Neuronal stem cell (in vitro differentiated cells): ENCODE data around the gene TUG1.

Experiments used
- DNase-seq: peaks from one replicate; pipeline ENCODE4 v3.0.0-alpha.2; 2013; ENCODE audit warnings: low spot score
- H2AFZ ChIP-seq: one replicate; pipeline ENCODE4 v1.6.1; 2013; ENCODE audit warnings: mild to moderate bottlenecking, low read length, inconsistent platforms
- H2AK5ac ChIP-seq: 2 replicates; pipeline ENCODE4 v1.6.1; 2013; ENCODE audit warnings: low read depth, mild to moderate bottlenecking, inconsistent platforms, low read length, moderate library complexity, mixed read lengths
- H2BK120ac ChIP-seq: 2 replicates; pipeline ENCODE4 v1.6.1; 2013; ENCODE audit warnings: low read depth, mild to moderate bottlenecking, inconsistent platforms, low read length, moderate library complexity, mixed read lengths
- H2BK12ac ChIP-seq: one replicate; pipeline ENCODE4 v1.6.1; 2013; ENCODE audit warnings: low read length, inconsistent platforms
- H2BK15ac ChIP-seq: 2 replicates; pipeline ENCODE4 v1.6.1; 2013; ENCODE audit warnings: mild to moderate bottlenecking, low read length, inconsistent platforms, mixed read lengths
- H2BK5ac ChIP-seq: one replicate; pipeline ENCODE4 v1.6.1; 2013; ENCODE audit warnings: inconsistent platforms, mild to moderate bottlenecking, low read length, moderate library complexity
- H3K14ac ChIP-seq: one replicate; pipeline ENCODE4 v1.6.1; 2013; ENCODE audit warnings: low read length, inconsistent platforms
- H3K18ac ChIP-seq: 2 replicates; pipeline ENCODE4 v1.6.1; 2013; ENCODE audit warnings: low read length, inconsistent platforms
- H3K23ac ChIP-seq: 2 replicates; pipeline ENCODE4 v1.6.1; 2013; ENCODE audit warnings: low read depth, mild to moderate bottlenecking, mixed read lengths, low read length, inconsistent platforms; ENCODE audit not compliant: poor library complexity
- H3K27ac ChIP-seq: replicated peaks from 3 replicates; pipeline ENCODE4 v1.5.1; 2013; ENCODE audit warnings: low read length, inconsistent platforms
- H3K27me3 ChIP-seq, 3 experiments: 2 replicates each; pipeline ENCODE4 v1.6.1; 2013; ENCODE audit warnings: low read length in 3 of 3, mild to moderate bottlenecking in 2 of 3, inconsistent platforms in 1 of 3, low read depth in 1 of 3, mixed read lengths in 1 of 3, moderate library complexity in 1 of 3; ENCODE audit not compliant: control insufficient read depth in 3 of 3, insufficient read depth in 3 of 3
- H3K36me3 ChIP-seq, 2 donors: replicated peaks in 1 of 2; 2 replicates each; pipeline ENCODE4 v1.6.1; 2013; ENCODE audit warnings: low read length in 2 of 2; ENCODE audit not compliant: control insufficient read depth in 2 of 2, insufficient read depth in 2 of 2
- H3K4ac ChIP-seq: 2 replicates; pipeline ENCODE4 v1.6.1; 2013; ENCODE audit warnings: inconsistent platforms, mild to moderate bottlenecking, low read length, moderate library complexity
- H3K4me1 ChIP-seq, 2 donors: 1 replicate in 1 of 2; 2 replicates in 1 of 2; pipeline ENCODE4 v1.6.1; 2013; ENCODE audit warnings: low read length in 2 of 2, low read depth in 1 of 2; ENCODE audit not compliant: control insufficient read depth in 2 of 2, insufficient read depth in 1 of 2
- H3K4me2 ChIP-seq: one replicate; pipeline ENCODE4 v1.6.1; 2013; ENCODE audit warnings: mild to moderate bottlenecking, low read length, inconsistent platforms; ENCODE audit not compliant: insufficient read depth, poor library complexity, severe bottlenecking
- H3K4me3 ChIP-seq, 2 donors: 2 replicates each; pipeline ENCODE4 v1.5.1; 2013; ENCODE audit warnings: low read length in 2 of 2, mild to moderate bottlenecking in 2 of 2, inconsistent platforms in 1 of 2, moderate library complexity in 1 of 2
- H3K79me1 ChIP-seq: one replicate; pipeline ENCODE4 v1.6.1; 2013; ENCODE audit warnings: low read depth, mild to moderate bottlenecking, inconsistent platforms, low read length, moderate library complexity
- H3K9ac ChIP-seq: one replicate; pipeline ENCODE4 v1.6.1; 2013; ENCODE audit warnings: mild to moderate bottlenecking, low read depth, low read length, inconsistent platforms; ENCODE audit not compliant: poor library complexity
- H3K9me3 ChIP-seq, 2 donors: replicated peaks in 1 of 2; 2 replicates each; pipeline versions ENCODE3 to v1.6.1; 2013; ENCODE audit warnings: low read length in 2 of 2, mild to moderate bottlenecking in 2 of 2, inconsistent platforms in 1 of 2, low read depth in 1 of 2, mixed read lengths in 1 of 2, moderate library complexity in 1 of 2; ENCODE audit not compliant: control insufficient read depth in 2 of 2, insufficient read depth in 1 of 2
- H4K8ac ChIP-seq: one replicate; pipeline ENCODE4 v1.6.1; 2013; ENCODE audit warnings: low read depth, mild to moderate bottlenecking, inconsistent platforms, low read length, moderate library complexity
- H4K91ac ChIP-seq: one replicate; pipeline ENCODE4 v1.6.1; 2013; ENCODE audit warnings: low read length, low read depth, mild to moderate bottlenecking, inconsistent platforms; ENCODE audit not compliant: poor library complexity
- WGBS, 2 donors: extraction: QIAGEN DNeasy Blood & Tissue Kit; methylation state at CpG; one replicate each; pipeline ENCODE4 v1.1.7; 2013; ENCODE audit warnings: missing lambda C conversion rate in 2 of 2, mixed read lengths in 1 of 2; ENCODE audit not compliant: insufficient read length in 2 of 2, insufficient replicate concordance in 1 of 2; ENCODE audit errors: extremely low coverage in 2 of 2; 5-methylcytosine and 5-hydroxymethylcytosine counted together

The TUG1 gene

GRCh38 chr22:30922151-30922611, 46.9 kb upstream of the TUG1 start:
- Histone ChIP-seq H3K4me3 (no peak overlapping the region), H3K9me3 (no peaks in the 10 kb centered on the region), H3K23ac (no peak overlapping the region), H2AFZ (no peak overlapping the region), H3K79me1 (no peaks in the 10 kb centered on the region), H3K4me1 (no peaks in the 10 kb centered on the region), H3K18ac (peak overlapping the region; percentile 52), H2AK5ac (no peak overlapping the region), H3K14ac (no peak overlapping the region), H2BK120ac (no peak overlapping the region), H2BK5ac (peak overlapping the region; percentile 54), H4K91ac (no peak overlapping the region), H3K27ac (peak overlapping the region; percentile 36), H3K36me3 (peaks cover 24 to 38% of the 10 kb centered on the region in 2 donors), H4K8ac (no peak overlapping the region), H3K27me3 (no peaks in the 10 kb centered on the region), H3K4ac (no peak overlapping the region), H2BK12ac (no peak overlapping the region), H3K4me2 (no peak overlapping the region), H2BK15ac (no peak overlapping the region), H3K9ac (no peak overlapping the region)
- no peak for DNase-seq
- no CpG with 5 or more reads among the region's 34 CpGs for WGBS, 2 donors

DNA sequence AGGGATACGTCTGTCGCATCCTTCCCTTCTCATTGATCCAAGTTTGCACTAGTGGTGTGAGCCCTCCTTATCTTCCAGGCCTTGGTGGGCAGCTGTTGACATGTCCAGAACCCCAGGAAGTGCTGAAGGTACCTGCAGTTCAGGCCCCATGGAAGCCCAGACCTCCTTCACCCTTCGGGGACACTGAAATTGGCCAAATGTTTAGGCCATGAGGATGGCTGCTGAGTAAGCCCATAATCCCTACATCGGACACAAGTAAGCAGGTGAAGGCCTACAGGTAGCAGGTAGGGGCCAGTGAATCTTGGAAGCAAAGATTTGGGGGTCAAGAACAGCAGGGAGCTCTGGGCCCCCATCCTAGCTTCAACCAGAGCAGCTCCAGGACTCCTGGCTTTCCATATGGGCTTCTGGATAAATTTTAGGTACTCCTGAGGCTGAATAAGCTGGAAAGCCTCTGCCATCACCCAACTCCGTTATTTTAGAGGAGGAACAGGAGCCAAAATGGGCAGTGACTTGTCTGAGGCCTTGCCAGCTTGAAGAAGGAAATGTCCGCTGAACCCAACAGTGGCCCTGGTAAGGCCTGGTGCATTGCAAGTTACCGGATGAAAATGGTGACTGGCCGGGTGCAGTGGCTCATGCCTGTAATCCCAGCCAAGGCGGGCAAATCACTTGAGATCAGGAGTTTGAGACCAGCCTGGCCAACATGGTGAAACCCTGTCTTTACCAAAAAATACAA, 45.7 kb upstream of the TUG1 start:
- no peak overlapping the region for H3K4me2 ChIP-seq
- H3K14ac ChIP-seq, result no peak overlapping the region
- peaks cover 36 to 49% of the 10 kb centered on the region in 2 donors for H3K36me3 ChIP-seq
- no peak overlapping the region for H3K4ac ChIP-seq
- WGBS, 2 donors, result no CpG with 5 or more reads among the region's 9 CpGs
- no peak for DNase-seq
- no peak overlapping the region for H3K27ac ChIP-seq
- no peaks in the 10 kb centered on the region for H3K27me3 ChIP-seq
- H2AK5ac ChIP-seq, result no peak overlapping the region
- H3K4me3 ChIP-seq, result no peak overlapping the region
- no peak overlapping the region for H3K23ac ChIP-seq
- H2BK15ac ChIP-seq, result no peak overlapping the region
- H4K91ac ChIP-seq, result no peak overlapping the region
- H3K18ac ChIP-seq, result no peak overlapping the region
- H3K9me3 ChIP-seq, result no peaks in the 10 kb centered on the region
- H2BK120ac ChIP-seq, result no peak overlapping the region
- no peak overlapping the region for H4K8ac ChIP-seq
- no peak overlapping the region for H2AFZ ChIP-seq
- no peaks in the 10 kb centered on the region for H3K79me1 ChIP-seq
- no peak overlapping the region for H2BK12ac ChIP-seq
- H3K4me1 ChIP-seq, result no peaks in the 10 kb centered on the region
- no peak overlapping the region for H3K9ac ChIP-seq
- H2BK5ac ChIP-seq, result peak overlapping the region; percentile 48

GRCh38 chr22:30925667-30926066, 43.4 kb upstream of the TUG1 start:
- Histone ChIP-seq H3K9me3 (no peaks in the 10 kb centered on the region), H2BK12ac (no peak overlapping the region), H2BK15ac (no peak overlapping the region)

GRCh38 chr22:30926706-30927105, 42.4 kb upstream of the TUG1 start:
- H3K14ac ChIP-seq, result no peak overlapping the region
- DNase-seq, result no peak
- no peak overlapping the region for H3K27ac ChIP-seq
- no peak overlapping the region for H4K8ac ChIP-seq
- no peak overlapping the region for H2AK5ac ChIP-seq
- H2BK120ac ChIP-seq, result no peak overlapping the region
- H3K9ac ChIP-seq, result no peak overlapping the region
- no peaks in the 10 kb centered on the region for H3K79me1 ChIP-seq
- no peak overlapping the region for H2BK15ac ChIP-seq
- no peak overlapping the region for H3K4ac ChIP-seq
- H3K23ac ChIP-seq, result no peak overlapping the region
- H3K4me2 ChIP-seq, result no peak overlapping the region
- no peak overlapping the region for H3K18ac ChIP-seq
- no peak overlapping the region for H2BK12ac ChIP-seq
- H2AFZ ChIP-seq, result no peak overlapping the region
- no peak overlapping the region for H4K91ac ChIP-seq
- H3K9me3 ChIP-seq, result no peaks in the 10 kb centered on the region
- H2BK5ac ChIP-seq, result no peak overlapping the region
- no CpG with 5 or more reads among the region's 4 CpGs for WGBS, 2 donors
- no peak overlapping the region for H3K4me3 ChIP-seq
- H3K27me3 ChIP-seq, result no peaks in the 10 kb centered on the region
- peaks cover 50 to 81% of the 10 kb centered on the region in 2 donors for H3K36me3 ChIP-seq
- H3K4me1 ChIP-seq, result no peaks in the 10 kb centered on the region

More at GRCh38 chr22:30925667-30926066, 43.4 kb upstream of the TUG1 start:
- no peak overlapping the region for H3K18ac ChIP-seq
- no peak overlapping the region for H3K27ac ChIP-seq
- no peak overlapping the region for H3K9ac ChIP-seq
- no peak overlapping the region for H2BK5ac ChIP-seq
- no peaks in the 10 kb centered on the region for H3K79me1 ChIP-seq
- no CpG with 5 or more reads among the region's 5 CpGs for WGBS, 2 donors
- no peak for DNase-seq
- H3K4me2 ChIP-seq, result no peak overlapping the region
- H2AK5ac ChIP-seq, result no peak overlapping the region
- peaks cover 42 to 70% of the 10 kb centered on the region in 2 donors for H3K36me3 ChIP-seq
- H3K23ac ChIP-seq, result no peak overlapping the region
- no peak overlapping the region for H3K4me3 ChIP-seq
- no peak overlapping the region for H3K14ac ChIP-seq
- H3K4ac ChIP-seq, result no peak overlapping the region
- no peak overlapping the region for H4K91ac ChIP-seq
- H4K8ac ChIP-seq, result no peak overlapping the region
- no peak overlapping the region for H2AFZ ChIP-seq
- no peak overlapping the region for H2BK120ac ChIP-seq
- no peaks in the 10 kb centered on the region for H3K27me3 ChIP-seq
- no peaks in the 10 kb centered on the region for H3K4me1 ChIP-seq
